ENCODE results near the gene TBC1D4.

DNA sequence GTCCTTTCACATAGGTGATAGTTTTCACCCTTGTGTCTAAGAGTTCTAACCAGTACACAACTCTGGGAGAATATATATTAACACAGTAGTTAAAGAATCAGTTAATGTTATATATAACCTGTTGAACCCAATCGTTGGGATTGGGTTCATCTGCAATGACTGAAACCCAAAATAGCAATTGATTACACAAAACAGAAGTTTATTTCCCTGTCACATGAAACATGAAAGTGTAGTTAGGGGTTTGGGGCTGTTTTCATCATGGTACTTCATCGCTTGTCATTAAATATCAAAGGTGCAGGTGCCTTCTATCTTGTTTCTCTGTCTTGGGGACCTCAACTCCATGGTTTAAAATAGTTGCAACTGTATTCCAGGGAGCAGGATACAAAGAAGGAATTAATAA is 106.6 kb downstream of the TBC1D4 start:
- TF ChIP-seq, protein P1, sequence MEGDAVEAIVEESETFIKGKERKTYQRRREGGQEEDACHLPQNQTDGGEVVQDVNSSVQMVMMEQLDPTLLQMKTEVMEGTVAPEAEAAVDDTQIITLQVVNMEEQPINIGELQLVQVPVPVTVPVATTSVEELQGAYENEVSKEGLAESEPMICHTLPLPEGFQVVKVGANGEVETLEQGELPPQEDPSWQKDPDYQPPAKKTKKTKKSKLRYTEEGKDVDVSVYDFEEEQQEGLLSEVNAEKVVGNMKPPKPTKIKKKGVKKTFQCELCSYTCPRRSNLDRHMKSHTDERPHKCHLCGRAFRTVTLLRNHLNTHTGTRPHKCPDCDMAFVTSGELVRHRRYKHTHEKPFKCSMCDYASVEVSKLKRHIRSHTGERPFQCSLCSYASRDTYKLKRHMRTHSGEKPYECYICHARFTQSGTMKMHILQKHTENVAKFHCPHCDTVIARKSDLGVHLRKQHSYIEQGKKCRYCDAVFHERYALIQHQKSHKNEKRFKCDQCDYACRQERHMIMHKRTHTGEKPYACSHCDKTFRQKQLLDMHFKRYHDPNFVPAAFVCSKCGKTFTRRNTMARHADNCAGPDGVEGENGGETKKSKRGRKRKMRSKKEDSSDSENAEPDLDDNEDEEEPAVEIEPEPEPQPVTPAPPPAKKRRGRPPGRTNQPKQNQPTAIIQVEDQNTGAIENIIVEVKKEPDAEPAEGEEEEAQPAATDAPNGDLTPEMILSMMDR (IDR thresholded peaks at IDR 0.05), result no peak
- TF ChIP-seq POLR2A (IDR thresholded peaks at IDR 0.05) (no peak), POLR2AphosphoS5 (IDR thresholded peaks at IDR 0.05) (no peak), EP300 (IDR thresholded peaks at IDR 0.05; ENCODE audit: low read depth) (no peak)
